Raji (cell line): ENCODE results near the gene KIF20B.

Source experiments
- POLR2A ChIP-seq: IDR thresholded peaks from 2 replicates; pipeline ENCODE4 v1.6.1; 2011; ENCODE audit warnings: low read depth, low read length, control low read depth; ENCODE audit not compliant: insufficient read depth

Gene KIF20B

GRCh38 chr10:89679986-89680385, 21.4 kb upstream of the KIF20B start:
- no peak for TF ChIP-seq POLR2A

- no peak for TF ChIP-seq POLR2A
Observed at GRCh38 chr10:89683883-89684282, 17.5 kb upstream of the KIF20B start.

GRCh38 chr10:89684604-89685003, 16.8 kb upstream of the KIF20B start:
- no peak for TF ChIP-seq POLR2A

GRCh38 chr10:89685936-89686335, 15.5 kb upstream of the KIF20B start:
- TF ChIP-seq POLR2A: no peak

GRCh38 chr10:89690027-89690426, 11.4 kb upstream of the KIF20B start:
- no peak for TF ChIP-seq POLR2A

- TF ChIP-seq POLR2A: no peak
Observed at GRCh38 chr10:89692416-89692815, 9.0 kb upstream of the KIF20B start.

GRCh38 chr10:89693176-89693575, 8.2 kb upstream of the KIF20B start:
- no peak for TF ChIP-seq POLR2A

GRCh38 chr10:89695307-89695706, 6.1 kb upstream of the KIF20B start:
- no peak for TF ChIP-seq POLR2A

GRCh38 chr10:89697946-89698345, 3.4 kb upstream of the KIF20B start:
- TF ChIP-seq POLR2A: no peak

- no peak for TF ChIP-seq POLR2A
Observed at GRCh38 chr10:89699581-89700064, 1.8 kb upstream of the KIF20B start.

- TF ChIP-seq POLR2A: no peak
Observed at GRCh38 chr10:89700923-89701241, 508 bp upstream of the KIF20B start.

GRCh38 chr10:89702121-89702480, 711 bp downstream of the KIF20B start:
- TF ChIP-seq POLR2A: no peak

GRCh38 chr10:89705466-89705865, 4.1 kb downstream of the KIF20B start:
- TF ChIP-seq POLR2A: no peak

GRCh38 chr10:89706011-89706410, 4.6 kb downstream of the KIF20B start:
- TF ChIP-seq POLR2A: no peak

GRCh38 chr10:89707372-89707771, 6.0 kb downstream of the KIF20B start:
- TF ChIP-seq POLR2A: no peak

- TF ChIP-seq POLR2A: no peak
Observed at GRCh38 chr10:89710753-89711152, 9.4 kb downstream of the KIF20B start.

GRCh38 chr10:89734616-89735015, 33.2 kb downstream of the KIF20B start:
- TF ChIP-seq POLR2A: no peak
